Measurements from ENCODE around the gene PRAC2.

The PRAC2 gene

GRCh38 chr17:48720266-48721008 is 2.5 kb upstream of the PRAC2 start:
- DNase-seq (ENCODE audit: extremely low read depth in 1 of 2, low read depth in 1 of 2): no peak

GRCh38 chr17:48721009-48721402 is 2.0 kb upstream of the PRAC2 start:
- no peak for DNase-seq (ENCODE audit: extremely low read depth in 1 of 2, low read depth in 1 of 2)

- DNase-seq (ENCODE audit: extremely low read depth in 1 of 2, low read depth in 1 of 2): no peak
These were observed 631 bp upstream of the PRAC2 start, which contains the start of gene PRAC1 for GRCh38 chr17:48722201-48722907. TSS of gene PRAC1 (minus strand) at chr17:48722518. CDS start at chr17:48722392, 126 bp downstream.

- no peak for DNase-seq (ENCODE audit: extremely low read depth in 1 of 2, low read depth in 1 of 2)
These were observed 652 bp downstream of the PRAC2 start for GRCh38 chr17:48723423-48724250.

GRCh38 chr17:48724251-48725003 is 1.4 kb downstream of the PRAC2 start:
- DNase-seq (ENCODE audit: extremely low read depth in 1 of 2, low read depth in 1 of 2): peak; percentile 40 to 66

GRCh38 chr17:48725004-48725287 is 2.0 kb downstream of the PRAC2 start:
- no peak for DNase-seq (ENCODE audit: extremely low read depth in 1 of 2, low read depth in 1 of 2)

GRCh38 chr17:48725288-48726064 is 2.5 kb downstream of the PRAC2 start:
- DNase-seq (ENCODE audit: extremely low read depth in 1 of 2, low read depth in 1 of 2): no peak

- no peak for DNase-seq (ENCODE audit: extremely low read depth in 1 of 2, low read depth in 1 of 2)
These were observed 3.3 kb downstream of the PRAC2 start for GRCh38 chr17:48726114-48726915.

GRCh38 chr17:48726916-48727286 is 3.9 kb downstream of the PRAC2 start:
- DNase-seq (ENCODE audit: extremely low read depth in 1 of 2, low read depth in 1 of 2): no peak

- no peak for DNase-seq (ENCODE audit: extremely low read depth in 1 of 2, low read depth in 1 of 2)
These were observed 4.6 kb downstream of the PRAC2 start for GRCh38 chr17:48727415-48728175.

- DNase-seq (ENCODE audit: extremely low read depth in 1 of 2, low read depth in 1 of 2): no peak
These were observed 5.5 kb downstream of the PRAC2 start, which contains the start of gene HOXB13 for GRCh38 chr17:48728232-48729231. TSS of gene HOXB13 (minus strand) at chr17:48728750. CDS start at chr17:48728593, 157 bp downstream.

- DNase-seq (ENCODE audit: extremely low read depth in 1 of 2, low read depth in 1 of 2): no peak
These were observed 6.6 kb downstream of the PRAC2 start for GRCh38 chr17:48729335-48730239.

GRCh38 chr17:48730240-48730550 is 7.2 kb downstream of the PRAC2 start:
- DNase-seq (ENCODE audit: extremely low read depth in 1 of 2, low read depth in 1 of 2): no peak

GRCh38 chr17:48731355-48731754 is 8.4 kb downstream of the PRAC2 start:
- DNase-seq (ENCODE audit: extremely low read depth in 1 of 2, low read depth in 1 of 2): no peak

- DNase-seq (ENCODE audit: extremely low read depth in 1 of 2, low read depth in 1 of 2): no peak
These were observed 10.0 kb downstream of the PRAC2 start for GRCh38 chr17:48732688-48733629.
